EL (cell line): ENCODE results near the gene SYNDIG1L.
"Not testable (repeated sequence)": the region's sequence is repeated elsewhere in the genome, so short reads cannot be mapped to it uniquely, and the experiment has no call there.

ENCODE experiments used
- DNase-seq: peaks from one replicate; pipeline ENCODE4 v3.0.0-alpha.2; 2016

The SYNDIG1L gene

DNA sequence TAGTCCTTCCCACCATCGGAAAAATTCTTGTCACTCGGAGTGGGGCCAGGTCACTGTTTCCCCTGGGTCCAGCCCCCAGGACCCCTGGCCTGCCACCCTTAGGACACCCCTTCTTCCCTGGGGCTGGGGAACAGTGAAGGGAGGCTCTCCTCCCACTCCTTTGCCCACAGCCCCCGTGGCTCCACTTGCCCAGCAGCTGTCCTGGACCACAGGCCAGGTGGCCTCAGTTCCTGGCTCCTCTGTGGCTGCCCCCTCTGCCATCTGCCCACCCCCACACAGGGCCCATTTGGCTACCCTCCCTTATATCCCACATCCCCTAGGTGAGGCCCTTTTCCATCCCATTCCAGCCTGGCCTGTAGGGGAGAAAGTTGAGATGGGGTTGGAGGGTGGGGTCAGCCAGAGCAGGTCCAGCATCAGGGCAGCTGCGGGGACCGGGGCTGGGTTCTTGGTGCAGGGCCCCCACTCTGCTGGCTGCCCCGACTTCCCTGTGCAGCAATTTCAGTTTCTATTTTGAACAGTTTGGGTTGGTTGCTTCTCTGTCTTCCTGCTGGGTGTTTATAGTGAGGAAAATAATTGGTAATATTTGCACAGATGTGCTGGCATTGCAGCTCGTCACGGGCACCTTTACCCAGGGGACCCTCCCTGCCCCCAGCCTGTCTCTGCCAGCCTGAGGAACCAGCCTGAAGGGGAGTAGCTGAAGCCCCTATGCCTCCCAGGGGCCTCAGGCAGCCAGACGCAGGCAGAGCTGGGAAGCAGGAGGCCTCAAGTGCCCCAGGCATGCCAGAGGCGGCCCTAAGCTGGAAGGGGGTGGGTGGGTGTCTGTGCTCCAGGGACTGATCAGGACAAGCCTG lies 23.4 kb downstream of the SYNDIG1L start:
- DNase-seq: no peak

DNA sequence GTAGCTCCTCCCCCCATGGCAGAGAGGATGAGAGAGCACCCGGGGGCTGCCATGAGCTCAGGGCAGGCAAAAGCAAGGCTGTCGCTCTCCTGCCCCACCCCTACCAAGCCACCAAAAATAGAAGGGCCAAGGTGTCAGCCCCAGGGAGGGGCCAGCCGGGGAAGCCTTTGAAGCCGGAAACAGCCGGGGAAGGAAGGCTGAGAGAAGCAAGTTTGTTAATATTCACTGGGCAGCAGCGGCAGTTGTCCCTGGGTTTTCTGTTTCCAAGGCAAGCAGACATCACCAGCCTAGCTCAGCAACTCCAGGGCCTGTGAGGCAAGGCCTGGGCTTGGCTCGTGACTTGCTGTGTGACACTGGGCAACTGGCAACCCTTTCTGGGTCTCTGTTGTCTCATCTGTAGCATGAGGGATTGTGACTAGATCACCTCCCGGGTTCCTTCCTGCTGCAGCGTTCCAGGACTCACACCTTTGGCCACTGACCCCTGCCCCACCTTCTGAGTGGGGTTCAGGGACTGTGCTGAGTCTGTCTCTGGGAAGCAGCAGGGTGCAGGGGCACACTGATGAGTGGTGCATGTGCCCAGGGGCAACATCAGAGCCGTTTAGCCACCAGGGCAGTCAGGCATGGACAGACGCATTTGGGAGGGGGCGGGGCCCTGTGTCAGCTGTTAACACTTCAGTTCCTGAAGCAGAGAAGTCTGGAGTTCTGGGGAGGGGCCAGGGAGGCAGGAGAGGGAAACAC lies 24.3 kb downstream of the SYNDIG1L start:
- DNase-seq: peak; percentile 19

DNA sequence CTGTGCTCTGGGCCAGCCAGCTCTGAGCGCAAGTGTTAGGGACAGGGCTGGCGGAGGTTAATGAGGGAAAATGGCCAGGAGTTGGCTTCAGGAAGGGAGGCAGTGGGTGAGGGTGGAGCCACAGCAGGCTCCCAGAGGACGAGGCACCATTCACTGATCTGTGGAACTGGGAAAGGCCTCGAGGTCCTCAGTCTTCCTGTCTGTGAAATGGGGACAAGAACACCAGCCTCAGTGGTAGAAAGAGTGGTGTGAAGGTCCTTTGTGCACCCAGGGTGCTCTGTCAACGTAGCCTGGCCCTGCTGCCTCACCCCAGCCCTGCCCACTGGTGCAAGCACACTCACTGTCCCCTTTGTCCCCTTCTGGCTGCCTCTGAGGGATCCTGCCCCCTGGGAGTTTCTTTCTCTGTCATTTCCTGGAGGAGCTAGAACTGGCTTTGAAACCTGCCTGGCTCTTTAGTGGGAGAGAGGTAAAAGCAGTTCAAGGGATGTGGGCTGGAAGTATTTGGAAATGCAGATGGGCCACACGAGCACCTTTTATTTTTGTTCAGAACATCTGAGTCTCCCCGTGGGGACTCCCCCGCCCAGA lies 25.0 kb downstream of the SYNDIG1L start:
- no peak for DNase-seq

DNA sequence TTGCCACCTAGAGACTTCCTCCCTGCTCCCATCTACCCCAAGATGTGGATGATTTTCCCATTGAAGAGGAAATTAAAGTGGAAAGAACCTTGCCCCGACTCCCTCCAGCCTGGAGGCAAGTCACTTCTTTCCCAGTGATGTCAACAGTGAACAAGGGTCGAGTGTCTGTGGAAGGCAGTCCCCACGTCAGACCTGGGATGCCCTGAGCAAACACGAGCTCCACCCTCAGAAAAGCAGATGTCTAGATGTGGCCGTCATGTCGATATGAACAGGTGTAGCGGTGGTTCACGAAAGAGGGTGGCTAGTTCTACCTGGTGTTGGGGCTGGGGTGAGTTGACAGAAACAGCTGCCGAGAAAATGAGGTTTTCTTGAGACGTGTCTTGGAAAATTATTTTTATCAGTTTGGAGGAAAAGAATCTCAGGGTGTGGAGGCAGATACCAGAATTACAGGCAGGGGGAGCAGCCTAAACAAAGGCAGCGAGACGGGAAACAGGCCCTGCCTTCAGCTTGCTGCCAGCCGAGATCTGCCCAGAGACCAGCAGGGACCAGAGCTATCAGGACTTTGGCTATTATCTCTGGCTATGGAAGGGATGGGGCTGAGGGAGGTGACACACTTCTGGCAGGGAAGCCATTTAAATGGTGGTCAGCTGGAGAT lies 25.9 kb downstream of the SYNDIG1L start:
- peak; percentile 25 for DNase-seq

DNA sequence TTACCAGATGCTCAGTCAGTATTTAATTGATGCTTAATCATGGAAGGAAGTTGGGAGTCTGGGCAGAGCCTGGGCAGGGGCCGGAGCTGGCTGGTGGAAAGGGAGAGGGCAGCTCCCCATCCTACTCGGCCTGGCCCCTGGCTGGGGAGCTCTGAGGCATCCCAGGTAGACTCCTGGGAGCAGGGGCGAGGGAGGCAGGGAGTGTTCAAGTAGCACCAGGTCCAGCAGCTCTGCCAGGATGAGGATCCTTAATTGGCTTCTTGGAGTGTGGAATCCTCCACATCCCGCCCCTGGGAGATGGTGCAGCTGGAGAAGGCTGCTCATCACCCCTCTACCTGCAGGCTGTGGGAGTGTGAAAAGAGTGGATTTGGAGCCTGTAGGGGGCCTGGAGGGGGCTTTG lies 30.9 kb downstream of the SYNDIG1L start:
- DNase-seq: no peak

DNA sequence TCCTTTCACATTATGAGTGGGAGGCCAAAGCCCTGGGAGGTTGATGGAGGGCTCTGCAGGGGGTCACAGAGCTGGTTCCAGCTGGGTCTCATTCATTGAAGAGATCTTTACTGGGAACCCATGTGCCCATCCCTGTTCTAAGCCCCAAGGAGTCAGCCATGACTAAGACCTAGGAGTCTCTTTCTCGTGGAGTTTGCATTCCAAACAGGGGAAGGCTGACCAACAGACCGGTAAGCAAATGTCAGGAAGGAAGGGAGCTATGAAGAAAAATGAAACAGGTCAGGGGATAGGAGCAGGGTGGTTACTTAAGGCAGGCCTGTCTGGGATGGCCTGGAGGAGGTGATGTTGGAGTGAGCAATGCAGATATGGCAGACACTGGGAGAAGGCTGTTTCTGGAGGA lies 31.5 kb downstream of the SYNDIG1L start:
- no peak for DNase-seq

DNA sequence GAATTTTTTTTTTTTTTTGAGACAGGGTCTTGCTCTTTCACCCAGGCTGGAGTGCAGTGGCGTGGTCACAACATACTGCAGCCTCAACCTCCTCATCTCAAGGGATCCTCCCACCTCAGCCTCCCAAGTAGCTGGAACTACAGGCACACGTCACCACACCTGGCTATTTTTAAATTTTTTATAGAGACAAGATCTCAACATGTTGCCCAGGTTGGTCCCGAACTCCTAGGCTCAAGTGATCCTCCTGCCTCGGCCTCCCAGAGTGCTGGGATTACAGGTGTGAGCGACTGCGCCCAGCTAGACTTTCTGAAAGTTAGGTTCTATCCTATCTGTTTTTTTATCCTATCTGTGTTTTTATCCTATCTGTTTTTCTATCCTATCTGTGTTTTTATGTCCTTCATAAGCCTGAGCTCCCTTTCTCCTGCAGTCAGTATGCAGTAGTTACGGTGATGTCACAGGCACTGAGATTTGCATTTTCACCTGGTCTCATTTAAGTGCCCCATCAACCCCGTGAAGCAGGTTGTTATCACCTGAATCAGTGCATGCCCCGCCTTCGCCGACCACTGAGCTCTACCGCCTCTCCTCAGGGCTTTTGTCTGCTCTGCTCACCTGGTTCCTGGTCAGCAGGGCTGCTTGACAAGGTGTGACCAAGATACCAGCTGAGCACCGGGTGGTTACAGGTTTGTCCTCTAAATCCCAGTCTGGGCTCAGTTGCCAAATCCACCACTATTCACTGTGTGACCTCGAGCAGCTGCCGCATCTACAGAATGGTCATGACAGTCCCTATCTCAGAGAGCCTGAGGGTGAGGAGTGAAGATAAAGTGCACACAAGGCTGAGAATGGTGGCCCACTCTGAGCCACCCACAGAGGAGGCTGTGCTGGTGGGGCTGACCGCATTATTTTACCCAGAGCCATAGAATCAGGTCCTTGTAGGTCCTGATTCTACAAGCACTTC lies 33.1 kb downstream of the SYNDIG1L start:
- DNase-seq: no peak

DNA sequence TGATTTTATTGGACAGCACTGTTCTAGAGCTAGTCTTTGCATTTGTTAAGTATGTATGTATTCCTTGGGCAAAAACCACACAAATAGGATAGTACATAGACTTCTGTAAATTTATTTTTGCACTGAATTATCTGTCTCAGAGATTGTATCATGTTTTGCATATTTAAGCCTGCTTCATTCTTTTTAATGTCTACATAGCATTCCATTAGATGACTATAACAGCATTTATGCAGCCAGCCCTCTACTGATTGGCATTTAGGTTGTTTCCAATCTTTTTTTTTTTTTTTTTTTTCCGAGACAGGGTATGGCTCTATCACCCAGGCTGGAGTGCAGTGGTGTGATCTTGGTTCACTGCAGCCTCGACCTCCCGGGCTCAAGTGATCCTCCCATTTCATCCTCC lies 34.5 kb downstream of the SYNDIG1L start:
- no peak for DNase-seq

DNA sequence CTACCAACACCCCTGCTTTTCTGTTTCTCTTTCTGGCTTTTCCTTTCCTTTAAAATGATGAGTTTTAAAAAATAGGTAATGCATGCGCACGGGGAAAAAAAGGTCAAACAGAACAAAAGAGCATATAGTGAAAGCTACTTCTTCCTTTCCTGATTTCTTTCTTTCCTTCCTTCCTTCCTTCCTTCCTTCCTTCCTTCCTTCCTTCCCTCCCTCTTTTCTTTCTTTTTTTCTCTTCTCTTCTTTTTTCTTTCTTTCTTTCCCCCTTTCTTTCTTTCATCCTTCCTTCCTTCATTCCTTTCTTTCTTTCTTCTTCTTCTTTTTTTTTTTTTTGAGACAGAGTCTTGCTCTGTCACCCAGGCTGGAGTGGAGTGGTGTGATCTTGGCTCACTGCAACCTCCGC lies 35.5 kb downstream of the SYNDIG1L start:
- DNase-seq: not testable (repeated sequence)

DNA sequence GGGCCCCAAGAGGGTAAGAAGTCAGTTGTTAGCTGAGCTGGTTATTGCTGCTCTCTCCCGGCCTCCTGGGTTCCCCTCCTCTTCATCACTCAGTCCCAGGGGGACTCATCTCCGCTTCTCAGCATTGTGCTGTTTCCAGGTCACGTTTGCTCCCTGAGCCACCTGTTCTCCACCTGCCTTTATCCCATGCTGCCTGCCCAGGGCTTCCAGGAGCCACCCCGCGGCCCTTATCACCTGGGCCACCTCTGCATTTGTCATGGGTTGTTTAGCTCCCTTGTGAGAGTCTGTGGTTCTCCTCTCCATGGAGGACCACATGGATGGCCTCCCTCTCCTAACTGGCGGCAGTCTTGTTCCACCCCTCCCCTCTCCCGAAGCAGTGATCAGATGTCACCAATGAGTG lies 36.0 kb downstream of the SYNDIG1L start:
- DNase-seq: no peak

DNA sequence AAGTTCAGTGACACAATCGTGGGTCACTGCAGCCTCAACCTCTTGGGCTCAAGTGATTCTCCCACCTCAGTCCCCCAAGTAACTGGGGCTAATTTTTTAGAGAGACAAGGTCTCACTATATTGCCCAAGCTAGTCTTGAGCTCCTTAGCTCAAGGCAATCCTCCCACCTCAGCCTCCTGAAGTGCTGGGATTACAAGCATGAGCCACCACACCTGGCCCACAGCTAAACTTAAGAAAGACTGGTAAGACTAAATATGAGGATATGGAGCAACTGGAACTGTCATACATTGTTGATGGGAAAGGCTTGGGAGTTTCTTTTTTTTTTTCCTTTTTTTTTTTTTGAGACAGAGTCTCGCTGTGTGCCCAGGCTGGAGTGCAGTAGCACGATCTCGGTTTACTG lies 43.8 kb downstream of the SYNDIG1L start:
- no peak for DNase-seq

DNA sequence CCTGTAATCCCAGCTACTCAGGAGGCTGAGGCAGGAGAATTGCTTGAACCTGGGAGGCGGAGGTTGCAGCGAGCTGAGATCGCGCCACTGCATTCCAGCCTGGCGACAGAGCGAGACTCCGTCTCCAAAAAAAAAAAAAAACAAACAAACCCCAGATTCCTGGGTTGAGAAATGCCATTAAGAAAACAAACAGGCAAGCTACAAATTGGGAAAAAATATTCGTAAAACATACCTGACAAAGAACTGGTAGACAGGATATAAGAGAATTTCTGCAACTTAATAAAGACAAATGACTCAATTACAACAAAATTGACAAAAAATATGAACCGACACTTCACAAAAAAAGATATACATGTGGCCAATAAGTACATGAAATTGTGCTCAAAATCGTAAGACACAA lies 44.4 kb downstream of the SYNDIG1L start:
- DNase-seq: not testable (repeated sequence)

DNA sequence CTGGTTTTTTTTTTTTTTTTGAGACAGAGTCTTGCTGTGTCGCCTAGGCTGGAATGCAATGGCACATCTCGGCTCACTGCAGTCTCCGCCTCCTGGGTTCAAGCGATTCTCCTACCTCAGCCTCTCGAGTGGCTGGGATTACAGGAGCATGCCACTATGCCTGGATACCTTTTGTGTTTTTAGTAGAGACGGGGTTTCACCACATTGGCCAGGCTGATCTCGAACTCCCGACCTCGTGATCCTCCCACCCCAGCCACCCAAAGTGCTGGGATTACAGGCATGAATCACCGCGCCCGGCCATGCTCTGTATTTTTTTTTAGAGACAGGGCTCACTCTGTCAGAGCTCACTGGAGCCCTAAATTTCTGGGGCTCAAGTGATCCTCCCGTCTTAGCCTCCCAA lies 45.2 kb downstream of the SYNDIG1L start:
- no peak for DNase-seq

DNA sequence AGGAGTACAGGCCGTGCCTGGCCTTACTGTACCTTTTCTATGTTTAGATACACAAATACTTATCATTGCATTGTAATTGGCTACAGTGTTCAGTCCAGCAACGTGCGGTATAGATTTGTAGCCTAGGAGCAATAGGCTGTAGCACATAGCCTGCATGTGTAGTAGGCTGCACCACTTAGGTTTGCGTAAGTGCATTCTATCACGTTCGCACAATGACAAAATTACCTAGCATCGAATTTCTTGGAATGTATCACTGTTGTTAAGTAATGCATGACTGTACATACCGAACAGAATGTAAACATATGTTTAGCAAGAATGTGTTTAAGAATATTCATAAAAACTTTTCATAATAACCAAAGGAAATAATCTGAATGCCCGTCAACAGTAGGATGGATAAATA lies 45.8 kb downstream of the SYNDIG1L start:
- no peak for DNase-seq

DNA sequence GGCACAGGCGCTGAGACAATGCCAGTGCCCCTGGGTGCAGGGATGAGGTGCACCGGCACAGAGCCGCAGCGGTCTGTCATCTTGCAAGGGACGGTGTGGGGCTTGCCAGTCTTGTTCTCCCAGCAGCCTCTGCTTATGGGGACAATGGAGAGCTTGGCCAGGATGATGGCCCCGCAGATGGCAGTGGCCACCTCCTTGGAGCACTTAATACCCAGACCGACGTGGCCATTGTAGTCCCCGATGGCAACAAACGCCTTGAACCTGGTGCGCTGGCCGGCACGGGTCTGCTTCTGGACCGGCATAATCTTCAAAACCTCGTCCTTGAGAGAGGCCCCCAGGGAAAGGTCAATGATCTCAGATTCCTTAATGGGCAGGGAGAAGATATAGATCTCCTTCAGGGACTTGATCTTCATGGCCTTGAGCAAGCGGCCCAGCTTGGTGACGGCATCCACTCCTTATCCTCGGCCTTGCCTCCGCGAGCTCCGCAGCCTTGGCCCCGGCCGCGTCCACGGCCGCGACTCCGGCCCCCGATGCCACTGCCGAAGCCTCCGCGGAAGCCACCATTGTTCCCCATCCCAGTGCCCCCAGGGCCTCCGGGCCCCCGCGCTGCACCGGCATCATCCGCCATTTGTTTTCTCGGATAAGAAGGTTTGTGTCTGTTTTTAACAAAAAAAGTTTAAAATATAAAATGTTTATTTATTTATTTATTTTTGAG lies 47.9 kb downstream of the SYNDIG1L start:
- no peak for DNase-seq

DNA sequence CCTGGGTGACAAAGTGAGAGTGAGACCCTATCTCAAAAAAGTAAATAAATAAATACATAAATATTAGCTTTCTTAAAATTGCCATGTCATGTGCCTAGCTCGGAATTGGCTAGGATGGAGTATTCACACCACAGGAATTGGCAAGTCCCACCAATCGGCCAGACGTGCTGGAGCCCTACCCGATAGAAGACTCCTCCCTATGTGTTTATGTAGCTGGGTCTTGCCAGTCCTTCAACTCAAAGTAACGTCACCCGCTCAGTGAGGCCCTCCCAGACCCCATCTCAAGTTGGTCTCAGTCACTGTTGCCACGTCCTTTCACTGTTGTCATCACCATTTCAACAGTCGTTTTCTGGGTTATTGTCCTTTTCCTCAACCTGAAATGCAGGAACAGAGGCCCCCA lies 57.6 kb downstream of the SYNDIG1L start:
- DNase-seq: no peak

DNA sequence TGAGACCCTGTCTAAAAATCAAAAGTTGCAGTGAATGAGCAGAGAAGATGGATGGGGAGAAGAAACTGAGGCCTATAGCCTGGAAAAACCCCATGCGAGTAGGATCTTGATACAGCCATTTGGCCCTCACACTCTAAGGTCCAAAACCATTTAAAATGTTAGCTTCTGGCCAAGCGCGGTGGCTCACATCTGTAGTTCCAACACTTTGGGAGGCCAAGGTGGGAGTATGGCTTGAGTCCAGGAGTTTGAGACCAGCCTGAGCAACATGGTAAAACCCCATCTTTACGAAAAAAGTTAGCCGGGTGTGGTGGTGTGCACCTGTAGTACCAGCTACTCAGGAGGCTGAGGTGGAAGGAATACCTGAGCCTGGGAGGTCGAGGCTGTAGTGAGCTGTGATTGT lies 58.0 kb downstream of the SYNDIG1L start:
- DNase-seq: no peak

DNA sequence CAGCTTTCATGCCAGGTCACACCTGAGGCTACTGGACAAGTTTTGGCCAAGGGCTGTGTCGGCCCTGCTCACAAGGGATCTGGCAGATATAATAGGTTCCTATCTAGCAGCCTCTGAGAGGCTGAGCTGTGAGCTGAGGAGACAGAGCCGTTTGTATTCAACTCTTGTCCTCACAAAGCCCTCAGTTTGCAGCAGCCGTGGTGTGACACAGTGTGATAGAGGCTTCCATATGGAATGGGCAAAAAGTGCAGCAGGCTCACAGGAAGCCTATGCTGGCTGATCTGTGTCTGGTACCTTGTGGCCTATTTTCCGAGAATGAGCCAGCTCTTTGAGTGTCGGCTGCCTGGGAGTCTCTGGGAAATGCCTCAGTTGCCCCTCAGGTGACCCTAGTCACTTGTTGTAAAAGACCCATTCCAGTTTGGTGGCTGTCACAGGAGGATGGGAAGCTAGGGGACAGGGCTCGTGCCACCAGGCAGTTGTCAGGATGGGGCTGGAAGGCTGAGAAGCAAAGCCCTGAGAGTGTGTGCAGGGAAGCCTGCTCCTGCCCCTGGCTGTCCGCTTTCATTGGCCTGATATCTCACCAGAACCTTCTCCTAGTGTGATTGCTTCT lies 61.6 kb downstream of the SYNDIG1L start:
- DNase-seq: no peak

DNA sequence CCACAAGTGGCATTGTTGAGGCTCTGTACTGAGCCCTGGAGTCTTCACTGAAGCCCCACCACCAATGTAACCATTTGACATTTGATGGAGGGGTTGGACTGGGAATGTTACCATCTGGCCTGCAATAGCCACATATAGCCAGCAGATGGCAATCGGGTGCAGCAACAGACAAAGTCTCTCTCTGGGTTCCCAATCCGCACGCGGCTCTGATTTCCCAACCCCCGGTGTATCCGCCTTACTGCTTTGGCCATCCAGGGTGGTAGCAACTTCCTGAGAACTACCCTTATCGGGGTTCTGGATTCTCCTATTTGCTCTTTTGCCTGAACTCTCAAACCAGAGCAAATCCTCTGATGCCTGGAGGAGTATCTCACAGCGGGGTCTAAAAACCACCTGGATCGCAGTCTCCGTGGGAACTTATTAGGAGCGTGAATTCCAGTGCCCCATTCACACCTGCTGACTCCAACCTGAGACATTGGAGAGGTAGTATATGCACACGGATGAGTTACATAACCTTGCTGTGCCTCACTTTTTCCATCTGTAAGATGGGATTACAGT lies 63.6 kb downstream of the SYNDIG1L start:
- peak; percentile 76 for DNase-seq

DNA sequence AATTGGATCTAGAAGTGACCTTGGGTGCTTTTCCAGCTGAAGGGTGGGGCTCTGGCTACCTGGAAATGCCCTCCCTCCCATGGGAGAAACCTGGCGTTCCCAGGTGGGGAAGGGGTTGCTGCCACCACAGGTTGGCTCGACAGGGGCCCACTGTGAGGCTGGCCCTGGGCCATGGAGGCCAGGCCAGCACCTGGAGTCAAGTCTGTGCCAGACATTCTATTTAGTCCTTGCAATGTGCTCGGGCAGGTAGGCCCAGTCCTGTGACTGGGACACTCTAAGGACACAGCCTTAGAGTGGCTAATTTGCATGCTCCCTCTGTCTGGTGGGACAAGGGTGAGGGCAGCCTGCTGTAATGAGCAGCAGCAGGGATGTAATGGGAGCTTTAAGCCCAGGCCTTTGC lies 65.8 kb downstream of the SYNDIG1L start:
- DNase-seq: no peak
